Measurements from ENCODE around the gene ATRAID.
A peak's percentile ranks its signal among the peaks of the same experiment; 100 is the strongest.
"Not testable (repeated sequence)": the region's sequence is repeated elsewhere in the genome, so short reads cannot be mapped to it uniquely, and the experiment has no call there.

ATRAID gene

DNA sequence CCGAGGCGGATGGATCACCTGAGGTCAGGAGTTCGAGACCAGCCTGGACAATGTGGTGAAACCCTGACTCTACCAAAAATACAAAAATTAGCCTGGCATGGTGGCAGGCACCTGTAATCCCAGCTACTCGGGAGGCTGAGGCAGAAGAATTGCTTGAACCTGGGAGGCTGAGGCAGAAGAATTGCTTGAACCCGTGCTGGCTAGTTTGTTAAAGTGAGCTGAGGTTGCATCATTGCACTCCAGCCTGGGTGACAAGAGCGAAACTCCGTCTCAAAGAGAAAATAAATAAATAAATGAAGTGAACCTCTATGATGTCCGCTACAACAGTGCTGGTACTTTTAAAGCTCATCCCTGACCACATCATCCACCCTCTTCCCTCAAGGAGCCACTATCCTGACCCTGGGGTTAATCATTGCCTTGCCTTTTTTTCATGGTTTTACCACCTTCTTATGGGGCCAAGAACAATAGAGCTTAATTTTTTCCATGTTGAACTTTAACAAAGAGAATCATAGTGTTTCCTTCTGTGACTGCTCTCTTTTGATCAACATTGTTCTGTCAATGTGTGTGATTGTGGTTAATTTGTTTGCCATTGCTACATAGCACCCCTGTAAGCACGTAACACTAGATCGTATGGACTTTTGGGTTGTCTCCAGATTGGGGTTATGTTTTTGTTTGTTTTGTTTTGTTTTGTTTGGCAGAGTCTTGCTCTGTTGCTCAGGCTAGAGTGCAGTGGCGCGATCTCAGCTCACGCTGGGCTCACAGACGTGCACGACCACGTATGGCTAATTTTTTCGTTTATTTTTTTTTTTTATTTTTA lies 17.1 kb upstream of the ATRAID start:
- no peak for DNase-seq

GRCh38 chr2:27195799-27196198 lies 16.0 kb upstream of the ATRAID start:
- DNase-seq: not testable (repeated sequence)

GRCh38 chr2:27198068-27198467 lies 13.8 kb upstream of the ATRAID start:
- DNase-seq: not testable (repeated sequence)

DNA sequence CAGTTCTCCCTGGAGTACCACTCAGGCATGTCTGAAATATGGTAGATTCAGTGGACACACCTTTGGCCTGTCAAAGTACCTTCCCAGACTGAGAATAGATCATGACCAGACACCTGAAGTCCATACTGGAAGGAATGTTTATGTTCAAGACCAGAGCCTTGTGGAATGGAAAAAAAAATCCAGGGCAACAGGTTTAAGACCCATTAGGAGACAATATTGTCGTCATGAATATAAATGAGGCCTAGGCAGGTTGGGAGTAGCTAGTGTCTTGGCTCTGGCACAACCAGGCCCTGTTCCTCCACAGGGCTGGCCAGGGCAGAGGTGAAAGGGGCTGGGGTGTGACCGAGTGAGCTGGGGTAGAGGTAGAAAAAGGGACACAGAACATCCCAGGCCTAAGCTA lies 13.2 kb upstream of the ATRAID start:
- peak; percentile 60 for DNase-seq

DNA sequence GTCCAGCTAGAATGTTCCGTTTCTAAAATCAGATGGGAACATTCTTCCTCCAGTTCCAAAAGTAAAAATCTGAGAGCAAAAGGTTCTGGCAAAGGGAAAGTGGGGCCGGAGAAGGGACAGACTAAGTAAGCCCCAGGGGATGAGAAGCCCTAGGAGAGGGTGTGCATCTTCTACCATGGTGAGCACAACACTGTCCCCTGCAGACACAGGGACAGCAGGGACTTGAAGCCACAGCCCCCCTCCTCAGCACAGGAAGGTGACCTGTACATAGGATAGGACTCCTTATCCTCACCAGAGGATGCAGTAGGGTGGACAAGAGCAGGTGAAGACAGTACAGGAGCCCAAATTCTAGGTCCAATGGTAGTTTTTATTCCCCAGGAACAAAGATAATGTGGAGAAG lies 12.6 kb upstream of the ATRAID start:
- peak; percentile 42 for DNase-seq

DNA sequence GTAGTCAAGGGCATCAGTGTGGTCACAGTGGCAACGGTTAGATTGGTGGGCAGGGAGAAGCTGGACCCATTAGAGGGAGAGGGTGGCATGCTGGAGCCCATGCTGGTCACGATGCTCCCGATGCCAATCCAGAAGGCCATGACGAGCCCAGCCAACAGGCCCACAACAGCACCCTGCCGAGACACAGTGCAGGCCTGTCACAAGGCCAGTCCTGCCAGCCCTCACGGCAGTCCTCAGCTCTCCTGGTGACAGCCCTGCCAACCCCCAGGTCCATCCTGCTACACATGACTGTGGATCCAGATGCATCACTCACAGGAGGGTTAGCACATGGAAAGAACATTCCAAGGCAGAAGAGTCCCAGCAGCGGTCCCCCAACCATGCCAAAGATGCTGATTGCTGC lies 10.2 kb upstream of the ATRAID start:
- DNase-seq: no peak

DNA sequence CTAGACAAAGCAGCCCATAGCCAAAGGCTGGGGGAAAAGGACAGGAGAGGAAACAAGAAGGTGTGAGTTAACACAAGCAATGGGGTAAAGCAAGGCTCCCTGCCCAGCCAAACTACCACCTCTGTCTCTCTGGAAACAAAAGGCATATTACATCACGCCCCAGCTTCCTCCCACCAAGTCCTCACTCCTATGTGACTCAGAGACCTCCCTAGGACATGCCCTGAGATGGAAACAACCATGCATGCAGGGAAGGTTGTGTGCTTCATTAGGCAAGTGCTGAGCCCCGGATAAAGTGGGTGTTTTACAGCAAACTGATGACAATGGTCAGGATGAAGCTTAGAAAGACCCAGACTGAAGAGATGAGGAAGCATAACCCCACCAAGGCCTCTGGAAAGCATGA lies 9.0 kb upstream of the ATRAID start:
- DNase-seq: no peak

- DNase-seq: no peak
Observed at GRCh38 chr2:27203741-27204140, 8.1 kb upstream of the ATRAID start.

GRCh38 chr2:27204566-27204965 lies 7.3 kb upstream of the ATRAID start:
- DNase-seq: no peak

GRCh38 chr2:27205206-27205605 lies 6.6 kb upstream of the ATRAID start:
- DNase-seq: no peak

DNA sequence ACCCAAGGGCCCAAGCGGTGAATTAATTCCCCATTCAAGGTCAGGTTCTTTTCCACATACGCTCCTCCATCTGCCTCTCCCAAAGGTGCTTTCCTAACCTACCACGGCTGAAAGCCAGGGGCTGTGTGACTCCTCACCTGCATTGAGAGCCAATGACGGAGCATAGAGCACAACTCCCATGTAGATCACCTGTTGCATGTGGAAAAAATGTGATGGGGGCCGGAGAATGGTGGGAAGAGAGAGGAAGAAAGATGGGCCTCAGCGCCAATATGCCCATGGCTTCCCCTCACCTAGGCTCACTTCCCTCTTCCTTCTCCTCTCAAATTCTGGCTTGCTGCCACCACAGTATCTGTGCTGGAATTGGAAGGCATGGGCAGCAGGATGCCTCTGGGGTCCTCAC lies 5.5 kb upstream of the ATRAID start:
- DNase-seq: no peak

DNA sequence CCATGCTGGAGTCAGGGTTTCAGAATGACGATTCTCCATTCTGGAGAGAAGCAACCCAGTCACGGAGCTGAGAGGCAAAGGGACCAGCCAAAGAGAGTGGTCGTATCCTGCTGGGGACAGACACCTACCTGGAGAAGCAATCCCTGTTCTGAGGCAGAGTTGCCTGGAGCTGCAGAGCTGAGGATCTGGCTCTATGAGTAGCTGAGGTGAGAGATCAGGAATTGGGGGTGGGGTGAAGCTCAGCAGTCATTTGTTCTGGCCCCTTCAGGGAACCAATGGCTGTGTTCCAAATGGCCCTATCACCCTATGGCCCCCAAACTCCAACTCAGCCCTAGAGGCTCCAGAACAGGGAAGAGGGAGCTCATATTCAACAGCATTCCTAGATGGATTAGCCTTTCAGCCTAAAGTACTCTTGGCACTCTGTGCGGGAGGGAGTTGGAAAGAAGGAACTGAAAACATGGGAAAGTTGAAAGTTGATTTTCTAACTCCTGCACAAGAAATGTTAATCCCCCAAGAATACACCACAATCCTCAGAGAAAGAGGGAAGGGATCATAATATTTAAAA lies 3.3 kb upstream of the ATRAID start:
- DNase-seq: no peak

DNA sequence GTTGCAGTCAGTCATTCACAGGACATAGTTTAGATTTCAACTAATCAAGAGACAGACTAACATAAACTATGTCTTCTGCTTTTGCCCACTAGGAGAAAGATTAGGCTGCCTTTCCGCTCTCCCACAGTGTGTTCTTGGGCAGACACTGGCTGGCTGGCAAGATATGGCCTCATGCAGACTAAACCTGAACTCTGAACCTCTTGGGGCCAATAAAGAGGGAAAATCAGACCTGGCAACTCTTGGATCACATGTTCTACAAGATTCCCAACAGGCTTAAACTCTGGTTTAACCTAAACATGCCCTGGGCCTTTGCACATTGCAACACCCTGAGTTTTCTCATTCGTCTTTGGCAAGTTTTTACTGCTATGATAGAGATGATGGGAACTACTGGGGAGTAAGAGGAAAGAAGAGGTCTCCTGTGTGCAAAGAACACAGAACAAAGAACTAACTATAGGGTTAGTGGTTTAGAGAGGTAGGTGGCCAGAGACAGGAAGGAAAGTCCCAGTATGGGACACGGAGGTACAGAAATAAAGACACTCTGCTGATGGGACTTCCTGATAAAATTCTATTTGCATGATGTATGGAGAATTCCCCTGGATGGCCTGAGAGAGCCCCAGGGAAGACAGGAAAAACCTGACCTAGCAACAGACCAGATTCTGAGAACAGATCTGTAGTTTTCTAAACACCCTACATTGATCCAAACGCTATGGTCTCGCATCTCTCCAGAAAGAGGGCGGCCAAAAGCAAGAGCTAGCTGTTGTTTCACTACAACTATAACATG lies 2.0 kb upstream of the ATRAID start:
- DNase-seq: peak; percentile 75

- no peak for DNase-seq
Observed at GRCh38 chr2:27211241-27211942, 449 bp upstream of the ATRAID start.

GRCh38 chr2:27212626-27213471 lies 1.0 kb downstream of the ATRAID start:
- no peak for DNase-seq

- no peak for DNase-seq
Observed at GRCh38 chr2:27214941-27215340, 3.1 kb downstream of the ATRAID start.

GRCh38 chr2:27216416-27217137 lies 4.7 kb downstream of the ATRAID start:
- no peak for DNase-seq

- peak; percentile 90 for DNase-seq
Observed at GRCh38 chr2:27217173-27218121, 5.6 kb downstream of the ATRAID start, which contains the start of gene CAD. Gene CAD (plus strand): TSS chr2:27217369. CDS start chr2:27217552, 183 bp downstream.

GRCh38 chr2:27218614-27219013 lies 6.8 kb downstream of the ATRAID start:
- DNase-seq: no peak

DNA sequence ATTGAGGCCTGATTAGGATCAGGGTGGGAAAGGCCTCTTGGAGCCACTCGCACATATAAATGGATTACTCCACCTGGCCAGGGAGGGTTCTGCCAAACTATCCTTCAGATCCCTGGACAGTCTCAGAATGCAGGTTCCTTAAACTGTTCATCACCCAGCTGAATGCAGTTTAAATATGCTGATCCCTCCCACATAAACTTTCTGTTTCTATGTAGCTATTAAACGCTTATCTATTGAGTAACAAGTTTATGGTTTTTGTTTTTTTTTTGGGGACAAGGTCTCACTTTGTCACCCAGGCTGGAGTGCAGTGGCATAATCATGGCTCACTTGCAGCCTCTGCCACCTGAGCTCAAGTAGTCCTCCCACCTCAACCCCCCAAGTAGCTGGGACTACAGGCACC lies 7.2 kb downstream of the ATRAID start:
- no peak for DNase-seq
